HG02588 (cell line): Measurements from ENCODE around the gene AGBL1.
"Not testable (repeated sequence)": the region's sequence is repeated elsewhere in the genome, so short reads cannot be mapped to it uniquely, and the experiment has no call there.

Experiments
- ATAC-seq: cut with Tn5 transposase; IDR thresholded peaks from one replicate; pipeline ENCODE4 v1.9.1; 2021; ENCODE audit warnings: mild to moderate bottlenecking, moderate library complexity; ENCODE audit not compliant: unreplicated experiment

The AGBL1 gene

GRCh38 chr15:86493884-86494283, 414.2 kb downstream of the AGBL1 start:
- ATAC-seq, result no peak

DNA sequence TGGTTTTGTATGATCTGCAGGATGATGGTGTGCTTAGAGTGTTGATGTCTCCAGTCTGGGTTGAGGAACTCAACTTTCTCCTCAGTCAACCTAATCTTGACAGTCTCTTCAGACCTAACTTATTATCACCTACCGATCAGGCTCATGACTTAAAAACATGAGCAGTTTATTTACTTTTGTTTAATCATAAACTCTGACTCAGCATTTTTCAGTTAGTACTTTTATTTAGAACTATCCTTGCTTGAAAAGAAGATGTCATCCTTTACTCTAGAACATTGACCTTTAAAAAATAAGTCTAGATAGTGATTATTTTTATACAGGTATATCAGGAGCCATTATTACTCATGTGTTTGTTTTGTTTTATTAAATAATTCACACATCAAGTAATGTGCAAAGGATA, 414.8 kb downstream of the AGBL1 start:
- ATAC-seq, result no peak

DNA sequence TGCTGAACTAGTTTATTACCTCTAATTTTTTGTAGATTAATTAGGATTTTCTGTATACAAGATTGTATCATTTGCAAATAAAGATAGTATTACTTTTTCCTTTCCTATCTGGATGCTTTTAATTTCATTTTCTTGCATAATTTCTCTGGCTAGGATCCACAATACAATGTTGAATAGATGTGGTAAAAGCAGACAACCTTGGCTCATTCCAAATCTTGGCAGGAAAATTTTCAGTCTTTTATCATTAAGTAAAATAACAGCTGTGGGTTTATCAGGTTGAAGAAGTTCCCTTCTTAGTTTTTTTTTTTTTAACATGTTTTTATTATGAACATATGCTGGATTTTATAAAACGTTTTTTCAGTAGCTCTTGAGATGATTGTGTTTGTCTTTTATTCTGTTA, 422.6 kb downstream of the AGBL1 start:
- no peak for ATAC-seq

DNA sequence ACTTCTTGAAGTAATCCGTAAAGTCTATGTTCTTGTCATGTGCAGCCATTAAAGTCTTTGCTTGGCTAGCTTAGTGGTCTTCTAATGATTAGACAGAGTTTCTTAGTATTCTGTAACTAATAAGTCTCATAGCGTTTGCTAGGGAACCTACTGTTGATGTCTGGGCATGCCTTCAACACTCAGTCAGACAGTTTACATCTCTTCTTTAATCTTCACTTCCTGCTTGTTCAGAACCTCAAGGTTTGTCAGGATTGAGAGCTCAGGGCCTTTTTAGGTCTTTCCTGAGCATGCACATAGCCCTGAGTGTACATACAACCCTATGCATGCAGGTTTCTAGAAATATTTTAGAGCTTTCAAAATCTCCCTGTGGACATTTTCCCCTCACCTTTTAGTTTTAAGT, 426.3 kb downstream of the AGBL1 start:
- ATAC-seq, result no peak

DNA sequence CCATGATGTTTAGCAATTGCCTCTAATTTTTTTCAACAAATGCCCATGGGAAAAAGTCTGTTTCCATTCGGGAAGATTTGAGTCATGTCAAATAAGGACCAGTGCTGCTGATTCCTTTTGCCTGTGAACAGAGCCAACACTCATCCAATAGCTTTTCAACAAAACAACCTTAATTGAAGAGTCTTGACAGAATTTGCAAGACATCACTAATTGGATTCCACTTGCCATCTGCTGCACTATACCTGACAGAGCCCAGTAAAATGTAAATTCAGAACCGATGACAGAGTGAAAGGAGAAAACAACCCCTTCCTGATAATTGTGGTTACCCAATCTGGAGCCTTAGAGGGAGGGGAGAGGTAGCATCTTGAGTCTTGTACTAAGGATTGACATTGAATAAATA, 426.7 kb downstream of the AGBL1 start:
- no peak for ATAC-seq

- ATAC-seq, result no peak
Observed at GRCh38 chr15:86515625-86516024, 436.0 kb downstream of the AGBL1 start.

DNA sequence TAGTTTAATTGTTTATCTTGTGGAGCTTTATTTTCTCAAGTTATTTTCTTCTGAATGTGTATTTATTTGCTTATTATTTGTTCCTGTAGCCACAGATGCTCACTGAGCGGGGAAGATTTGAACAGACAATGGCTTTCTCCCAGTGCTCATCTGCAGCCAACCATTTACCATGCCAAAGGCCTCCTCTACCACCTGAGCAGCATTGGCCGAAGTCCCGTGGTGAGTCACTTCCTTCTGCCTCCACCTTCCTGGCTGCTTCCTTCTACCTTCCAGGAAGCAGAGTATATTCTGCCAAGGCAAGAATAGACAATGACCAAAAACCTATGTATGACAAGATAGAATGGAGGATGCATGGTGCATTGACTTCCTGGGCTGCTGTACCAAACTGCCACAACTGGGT, 443.1 kb downstream of the AGBL1 start:
- no peak for ATAC-seq

DNA sequence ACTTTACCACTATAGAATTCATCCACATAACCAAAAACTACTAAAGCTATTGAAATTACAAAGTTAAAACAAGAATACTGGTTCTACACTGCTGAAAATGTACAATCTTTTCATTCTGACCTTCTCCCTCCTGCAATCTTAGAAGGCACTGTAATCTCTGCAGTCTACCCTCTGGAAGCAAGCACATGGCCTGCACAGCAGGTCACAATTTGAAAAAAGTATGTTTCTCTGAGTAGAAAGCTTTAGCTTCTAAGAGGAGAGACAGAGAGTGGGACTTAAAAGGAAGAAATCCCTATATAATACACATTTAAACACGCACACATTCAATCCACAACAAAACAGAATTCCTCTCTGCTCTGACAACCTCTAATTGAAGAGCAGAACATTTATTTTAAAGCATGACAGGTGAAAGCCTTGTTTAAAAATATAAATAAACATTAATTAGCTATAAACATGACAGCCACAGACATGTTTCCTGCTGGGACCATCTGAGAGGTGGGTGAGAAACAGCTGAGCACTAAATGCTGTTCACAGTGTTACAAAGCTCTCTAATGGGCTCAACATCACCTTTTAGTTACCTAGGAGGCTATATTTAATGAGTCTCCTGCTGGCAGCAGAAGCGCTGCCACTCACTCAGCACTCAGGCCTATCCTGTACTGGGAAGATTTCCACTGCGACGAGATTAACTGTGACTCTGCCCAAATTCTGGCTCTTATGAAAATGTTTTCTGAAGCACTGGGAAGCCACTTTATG, 447.4 kb downstream of the AGBL1 start:
- no peak for ATAC-seq

DNA sequence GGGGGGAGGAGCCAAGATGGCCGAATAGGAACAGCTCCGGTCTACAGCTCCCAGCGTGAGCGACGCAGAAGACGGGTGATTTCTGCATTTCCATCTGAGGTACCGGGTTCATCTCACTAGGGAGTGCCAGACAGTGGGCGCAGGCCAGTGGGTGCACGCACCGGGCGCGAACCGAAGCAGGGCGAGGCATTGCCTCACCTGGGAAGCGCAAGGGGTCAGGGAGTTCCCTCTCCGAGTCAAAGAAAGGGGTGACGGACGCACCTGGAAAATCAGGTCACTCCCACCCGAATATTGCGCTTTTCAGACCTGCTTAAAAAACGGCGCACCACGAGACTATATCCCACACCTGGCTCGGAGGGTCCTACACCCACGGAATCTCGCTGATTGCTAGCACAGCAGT, 448.4 kb downstream of the AGBL1 start:
- not testable (repeated sequence) for ATAC-seq

GRCh38 chr15:86538141-86538540, 458.5 kb downstream of the AGBL1 start:
- no peak for ATAC-seq

DNA sequence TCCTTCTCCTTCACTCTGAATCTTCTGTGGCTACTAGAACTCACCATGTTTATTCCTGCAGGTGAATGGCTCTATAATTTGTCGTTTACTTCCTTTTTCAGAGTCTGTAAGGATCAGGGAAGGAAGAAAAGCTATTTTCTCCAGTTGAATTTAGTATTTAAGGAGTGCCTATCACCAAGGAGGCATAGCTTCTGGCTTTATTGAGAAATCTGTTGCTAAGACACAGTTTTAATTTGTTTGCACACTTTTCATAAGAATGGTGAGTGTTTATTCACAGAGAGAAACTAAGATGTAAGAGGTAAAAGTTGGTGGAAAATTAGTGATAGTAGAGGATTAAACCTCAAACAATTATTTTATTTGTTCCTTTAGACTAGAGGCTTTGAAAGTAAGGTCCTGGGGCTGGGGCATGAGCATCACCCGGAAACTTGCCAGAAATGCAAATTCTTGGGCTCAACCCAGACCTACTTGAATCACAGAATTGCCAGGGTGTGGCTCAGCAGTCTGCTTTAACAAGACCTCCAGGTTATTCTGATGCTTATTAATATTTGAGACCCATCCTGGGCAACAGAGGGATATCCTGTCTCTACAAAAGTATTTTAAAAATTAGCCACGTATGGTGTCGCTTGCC, 461.3 kb downstream of the AGBL1 start:
- ATAC-seq, result no peak

DNA sequence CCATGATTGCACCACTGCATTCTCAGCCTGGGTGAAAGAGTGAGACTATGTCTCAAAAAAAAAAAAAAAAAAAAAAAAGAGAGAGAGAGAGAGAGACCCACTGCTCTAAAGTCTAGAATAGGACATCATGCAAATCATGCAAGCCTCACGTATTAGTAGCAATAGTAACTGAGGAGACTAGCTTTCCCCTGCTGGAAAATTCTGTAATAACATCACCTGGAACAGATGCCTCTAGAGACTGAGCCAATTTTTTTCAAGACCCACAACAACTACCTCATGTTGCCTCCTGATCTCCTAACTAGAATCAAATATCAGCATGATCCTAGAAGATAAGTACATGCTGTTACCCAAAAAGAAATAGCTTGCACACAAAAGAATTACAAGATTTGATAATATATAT, 461.9 kb downstream of the AGBL1 start:
- ATAC-seq, result no peak

DNA sequence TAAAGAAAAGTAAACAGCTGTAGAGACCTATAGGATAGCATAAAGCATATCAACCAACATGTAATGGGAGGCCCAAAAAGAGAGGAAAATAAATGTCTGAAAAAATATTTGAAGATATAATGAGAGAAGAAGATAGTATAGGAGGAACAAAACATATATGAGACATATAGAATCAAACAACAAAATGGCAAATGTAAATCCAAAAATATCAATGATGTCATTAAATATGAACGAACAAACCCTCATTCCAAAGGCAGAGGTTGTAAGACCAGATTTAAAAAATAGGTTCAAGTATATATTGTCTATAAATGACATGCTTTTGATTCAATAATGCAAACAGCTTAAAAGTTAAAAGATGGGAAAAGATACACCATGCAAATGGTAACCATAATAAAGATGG, 470.4 kb downstream of the AGBL1 start:
- no peak for ATAC-seq

DNA sequence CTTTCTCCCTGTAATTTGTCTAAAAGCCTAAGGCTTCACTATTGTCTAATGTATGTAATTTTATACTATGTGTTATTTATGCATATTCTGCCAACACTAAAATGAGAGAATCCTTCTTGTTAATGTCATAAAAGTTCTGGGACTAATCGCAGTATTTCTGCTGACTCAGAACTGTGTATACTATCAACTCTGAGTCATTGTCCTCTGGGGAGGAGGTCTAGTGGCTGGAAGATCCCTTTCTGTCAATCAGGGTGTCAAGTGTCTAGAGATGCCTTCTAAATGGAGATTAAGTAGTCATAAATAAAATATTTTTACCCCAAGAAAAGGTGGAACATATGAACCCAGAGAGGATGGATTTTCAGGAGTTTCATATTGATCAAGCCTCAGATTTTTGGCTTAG, 473.4 kb downstream of the AGBL1 start:
- ATAC-seq, result no peak

DNA sequence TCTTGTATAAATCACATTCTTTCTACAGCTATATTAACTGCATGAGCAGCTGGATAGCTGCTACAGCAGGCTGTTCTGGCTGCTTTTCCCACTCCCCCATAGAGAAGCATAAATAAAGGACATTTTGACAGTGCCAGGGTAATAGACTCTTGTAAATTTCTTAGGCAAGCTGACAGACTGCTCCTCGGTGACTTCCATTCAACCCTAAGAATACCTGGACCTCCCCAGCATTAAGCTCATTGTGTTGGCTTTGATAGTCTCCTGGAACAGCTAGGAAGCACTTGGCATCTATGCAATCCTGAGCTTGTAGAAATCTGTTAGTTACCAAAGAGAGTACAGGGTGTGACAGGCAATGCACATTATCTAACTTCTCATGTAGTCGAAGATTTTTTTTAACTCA, 475.4 kb downstream of the AGBL1 start:
- ATAC-seq, result no peak

DNA sequence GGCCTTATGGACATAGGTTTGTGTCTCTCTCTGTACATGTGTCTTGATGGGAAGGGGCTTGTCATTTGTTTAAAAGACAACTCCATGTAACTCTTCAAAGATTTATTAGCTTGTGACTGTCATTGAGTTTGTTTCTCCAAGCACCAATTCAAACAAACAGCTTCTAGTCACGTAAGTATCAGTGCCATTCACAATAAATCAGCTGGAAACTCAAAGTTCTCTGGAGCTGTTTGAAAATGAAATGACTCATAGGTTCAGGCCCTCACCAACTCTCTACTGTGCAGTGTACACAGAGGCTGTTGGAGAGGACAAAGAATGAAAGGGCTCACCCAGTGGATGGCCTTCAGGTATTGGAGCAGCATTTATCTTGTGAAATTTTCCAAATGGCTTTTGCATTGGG, 476.3 kb downstream of the AGBL1 start:
- no peak for ATAC-seq

DNA sequence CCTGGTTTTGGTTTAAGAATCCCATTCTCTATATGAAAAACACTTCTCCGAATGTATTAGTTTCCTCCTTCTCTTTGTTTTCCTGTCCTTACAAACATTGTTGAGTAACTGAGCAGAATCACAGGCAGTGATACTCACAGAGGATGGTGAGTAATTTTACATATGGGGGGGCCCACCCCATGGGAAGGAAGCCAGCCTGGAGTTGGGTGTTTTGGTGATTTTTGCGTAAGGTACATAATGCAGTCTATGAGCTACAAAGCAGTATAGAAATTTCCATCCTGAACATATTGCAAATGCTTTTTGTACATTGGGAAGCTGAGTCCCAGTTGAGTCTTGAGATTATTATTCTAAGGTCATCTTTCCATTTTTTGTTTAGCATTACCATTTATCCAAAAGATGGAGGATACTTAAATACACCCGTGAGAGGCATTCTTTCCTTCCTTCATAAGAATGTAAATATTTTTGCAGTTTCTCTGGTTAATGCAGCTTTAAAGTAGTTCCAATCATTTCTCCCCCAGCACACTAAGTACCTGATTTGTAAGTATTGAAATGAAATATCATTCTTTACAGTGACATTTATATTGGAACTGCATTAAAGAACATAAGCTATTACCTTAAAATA, 476.8 kb downstream of the AGBL1 start:
- ATAC-seq, result no peak

- ATAC-seq, result no peak
Observed at GRCh38 chr15:86557018-86557550, 477.4 kb downstream of the AGBL1 start.

GRCh38 chr15:86558252-86558651, 478.6 kb downstream of the AGBL1 start:
- no peak for ATAC-seq

DNA sequence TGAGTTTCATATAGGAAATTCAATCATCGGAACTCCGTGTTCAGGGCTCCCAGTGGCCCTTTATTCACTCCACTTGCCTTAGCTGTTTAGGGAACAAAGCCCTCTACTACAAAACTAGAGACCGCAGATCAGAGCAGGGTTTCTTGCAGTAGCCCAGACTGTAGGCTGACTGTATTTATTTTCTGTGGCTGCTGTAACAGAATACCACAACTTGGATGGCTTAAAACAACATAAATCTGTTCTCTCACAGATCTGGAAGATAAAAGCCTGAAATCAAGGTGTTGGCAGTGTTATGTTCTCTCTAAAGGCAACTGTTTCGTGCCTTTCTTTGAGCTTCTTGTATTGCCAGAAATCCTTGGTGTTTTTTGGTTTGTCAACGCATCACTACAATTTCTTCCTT, 479.0 kb downstream of the AGBL1 start:
- ATAC-seq, result no peak

- no peak for ATAC-seq
Observed at GRCh38 chr15:86568378-86568777, 488.7 kb downstream of the AGBL1 start.

GRCh38 chr15:86570738-86571137, 491.1 kb downstream of the AGBL1 start:
- ATAC-seq, result no peak
